A673 (cell line): ENCODE measurements around the gene PDGFD. TPM values are rescaled to one million over a fixed set of nuclear protein-coding genes. Genes with fewer than 3 reads are reported as not detected.

Source experiments
- BruUV-seq: library from RNA; stranded (reverse); fragments of 400-500 nt; replicated peaks from 2 replicates; lab custom pipeline; 2021; lab: Mats Ljungman, UMichigan
- CTCF ChIA-PET: fragments of 300-600 bp; sonication (Branson Sonifier 250); formaldehyde crosslinking; loops from one replicate; lab custom pipeline; 2022; ENCODE audit warnings: antibody characterized with exemption; lab: Charles Lee
- POLR2A ChIA-PET: fragments of 300-600 bp; sonication (Branson Sonifier 250); formaldehyde crosslinking; loops from one replicate; lab custom pipeline; 2022; ENCODE audit warnings: antibody characterized with exemption; ENCODE audit not compliant: low non-redundant PET; lab: Charles Lee
- DNase-seq: peaks from one replicate; pipeline ENCODE4 v3.0.0-alpha.2; 2015; ENCODE audit warnings: low spot score
- H3K27ac ChIP-seq: fragments of 200-600 bp; sonication (generic); 2 replicates; pipeline ENCODE4 v1.5.1; 2016; ENCODE audit warnings: mixed run types, low read depth, mild to moderate bottlenecking, mixed read lengths, antibody characterized with exemption, low read length; ENCODE audit not compliant: poor library complexity, severe bottlenecking
- H3K27me3 ChIP-seq: fragments of 200-600 bp; sonication (generic); replicated peaks from 2 replicates; pipeline ENCODE4 v1.6.1; 2017; ENCODE audit warnings: mixed run types, low read depth, mild to moderate bottlenecking, mixed read lengths, antibody characterized with exemption, low read length; ENCODE audit not compliant: insufficient read depth, poor library complexity
- H3K36me3 ChIP-seq: fragments of 200-600 bp; sonication (generic); 2 replicates; pipeline ENCODE4 v1.6.1; 2016; ENCODE audit warnings: mixed run types, mild to moderate bottlenecking, mixed read lengths, antibody characterized with exemption, low read length; ENCODE audit not compliant: insufficient read depth, poor library complexity, severe bottlenecking
- H3K4me1 ChIP-seq: fragments of 200-600 bp; sonication (generic); 2 replicates; pipeline ENCODE4 v1.6.1; 2017; ENCODE audit warnings: mixed run types, mild to moderate bottlenecking, mixed read lengths, antibody characterized with exemption, low read length; ENCODE audit not compliant: insufficient read depth, poor library complexity, severe bottlenecking
- H3K4me3 ChIP-seq: fragments of 200-600 bp; sonication (generic); 2 replicates; pipeline ENCODE4 v1.5.1; 2016; ENCODE audit warnings: low read depth, mixed run types, mild to moderate bottlenecking, mixed read lengths, low read length; ENCODE audit not compliant: poor library complexity, severe bottlenecking
- H3K9me3 ChIP-seq: fragments of 200-600 bp; sonication (generic); 2 replicates; pipeline ENCODE4 v1.6.1; 2016; ENCODE audit warnings: mixed run types, low read depth, mild to moderate bottlenecking, mixed read lengths, antibody characterized with exemption, low read length; ENCODE audit not compliant: poor library complexity, severe bottlenecking
- CTCF ChIP-seq: fragments of 300-800, 200-600 bp; sonication (generic); conservative IDR thresholded peaks from 2 replicates; pipeline ENCODE4 v1.5.1; 2017; ENCODE audit warnings: low read depth, mild to moderate bottlenecking, antibody characterized with exemption, low read length, moderate library complexity, mixed read lengths
- EZH2 ChIP-seq: fragments of 200-600 bp; sonication (generic); IDR thresholded peaks from 2 replicates; pipeline ENCODE4 v1.6.1; 2017; ENCODE audit warnings: borderline replicate concordance, low read depth, mild to moderate bottlenecking, mixed read lengths, antibody characterized with exemption, low read length; ENCODE audit not compliant: poor library complexity, severe bottlenecking
- intact Hi-C: fragments of 100-400 bp; cut with micrococcal nuclease; formaldehyde crosslinking; loops from one replicate; pipeline ENCODE4 v1.10.0; 2022; ENCODE audit not compliant: unreplicated experiment
- total RNA-seq: library from RNA; stranded (reverse); gene quantifications from 2 replicates; pipeline ENCODE4 v1.2.3, GENCODE V29; 2021

PDGFD gene
- total RNA-seq, 1 experiment from 2014 or later = 6.1 TPM

DNA sequence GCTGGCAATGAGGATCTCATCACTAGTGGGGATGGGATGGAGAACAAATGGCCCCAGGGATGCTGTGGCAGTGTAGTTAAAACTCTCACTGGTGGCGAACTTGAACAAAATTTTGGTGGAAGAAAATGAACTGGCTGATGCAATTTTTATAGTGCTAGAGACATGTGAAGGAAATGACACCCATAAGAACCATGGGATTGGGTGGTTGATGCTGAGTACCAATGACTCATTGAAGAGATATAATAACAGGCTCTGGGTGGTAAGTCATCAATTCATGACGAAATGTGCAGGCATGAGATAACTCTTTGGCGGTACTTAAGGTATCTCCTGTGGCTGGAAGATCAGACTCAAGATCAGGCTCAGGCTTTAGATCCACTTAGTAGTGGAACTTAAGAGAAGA is 300.4 kb downstream of the PDGFD start:
- no peaks in the 10 kb centered on the region for H3K27me3 ChIP-seq
- no peaks in the 10 kb centered on the region for H3K4me1 ChIP-seq
- H3K9me3 ChIP-seq = no peaks in the 10 kb centered on the region
- CTCF ChIA-PET = no interaction called here
- POLR2A ChIA-PET = no interaction called here
- DNase-seq = peak; percentile 12
- TF ChIP-seq EZH2 (no peak), CTCF (no peak)
- no peaks in the 10 kb centered on the region for H3K36me3 ChIP-seq
- no peak overlapping the region for H3K4me3 ChIP-seq
- no TSS peak for BruUV-seq
- intact Hi-C loops = no loop called here
- no peak overlapping the region for H3K27ac ChIP-seq

GRCh38 chr11:103862802-103863174 is 301.2 kb downstream of the PDGFD start:
- Histone ChIP-seq H3K27me3 (no peaks in the 10 kb centered on the region), H3K36me3 (no peaks in the 10 kb centered on the region), H3K9me3 (no peaks in the 10 kb centered on the region), H3K27ac (no peak overlapping the region), H3K4me1 (no peaks in the 10 kb centered on the region), H3K4me3 (no peak overlapping the region)
- BruUV-seq = no TSS peak
- ChIA-PET CTCF (no interaction called here), POLR2A (no interaction called here)
- intact Hi-C loops = no loop called here
- TF ChIP-seq CTCF = no peak
- TF ChIP-seq EZH2 = no peak
- peak; percentile 15 for DNase-seq

- Histone ChIP-seq H3K36me3 (no peaks in the 10 kb centered on the region), H3K27ac (no peak overlapping the region), H3K4me1 (no peaks in the 10 kb centered on the region), H3K9me3 (no peaks in the 10 kb centered on the region), H3K4me3 (no peak overlapping the region), H3K27me3 (no peaks in the 10 kb centered on the region)
- ChIA-PET CTCF (no interaction called here), POLR2A (no interaction called here)
- BruUV-seq = no TSS peak
- TF ChIP-seq EZH2 (no peak), CTCF (no peak)
- peak; percentile 35 for DNase-seq
- intact Hi-C loops = no loop called here
Measured at GRCh38 chr11:103862094-103862801, 301.7 kb downstream of the PDGFD start.

Other genes starting within 250 kb of the PDGFD start
- gene DDI1, start 127.5 kb downstream of the PDGFD start, total RNA-seq = not detected in 2 replicates